ENCODE results near the gene TTBK1.

DNA sequence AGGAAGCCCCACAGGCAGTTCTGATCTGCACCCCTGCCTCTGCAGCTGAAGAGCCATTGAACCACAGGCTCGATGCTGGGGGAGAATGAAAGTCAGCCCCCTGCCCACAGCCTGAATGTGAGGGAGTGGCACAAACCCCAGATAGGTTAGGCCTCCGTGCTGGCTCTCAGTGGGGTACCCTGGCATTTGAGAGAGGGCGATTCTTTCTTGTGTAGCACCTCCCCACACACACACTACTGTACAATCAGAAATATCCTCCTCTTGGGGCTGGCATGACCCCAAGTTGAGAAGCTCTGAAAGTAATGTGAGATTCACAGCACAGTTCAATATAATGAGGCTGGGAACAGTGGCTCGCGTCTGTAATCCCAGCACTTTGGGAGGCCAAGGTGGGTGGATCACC is 17.9 kb downstream of the TTBK1 start:
- TF ChIP-seq, protein P1, sequence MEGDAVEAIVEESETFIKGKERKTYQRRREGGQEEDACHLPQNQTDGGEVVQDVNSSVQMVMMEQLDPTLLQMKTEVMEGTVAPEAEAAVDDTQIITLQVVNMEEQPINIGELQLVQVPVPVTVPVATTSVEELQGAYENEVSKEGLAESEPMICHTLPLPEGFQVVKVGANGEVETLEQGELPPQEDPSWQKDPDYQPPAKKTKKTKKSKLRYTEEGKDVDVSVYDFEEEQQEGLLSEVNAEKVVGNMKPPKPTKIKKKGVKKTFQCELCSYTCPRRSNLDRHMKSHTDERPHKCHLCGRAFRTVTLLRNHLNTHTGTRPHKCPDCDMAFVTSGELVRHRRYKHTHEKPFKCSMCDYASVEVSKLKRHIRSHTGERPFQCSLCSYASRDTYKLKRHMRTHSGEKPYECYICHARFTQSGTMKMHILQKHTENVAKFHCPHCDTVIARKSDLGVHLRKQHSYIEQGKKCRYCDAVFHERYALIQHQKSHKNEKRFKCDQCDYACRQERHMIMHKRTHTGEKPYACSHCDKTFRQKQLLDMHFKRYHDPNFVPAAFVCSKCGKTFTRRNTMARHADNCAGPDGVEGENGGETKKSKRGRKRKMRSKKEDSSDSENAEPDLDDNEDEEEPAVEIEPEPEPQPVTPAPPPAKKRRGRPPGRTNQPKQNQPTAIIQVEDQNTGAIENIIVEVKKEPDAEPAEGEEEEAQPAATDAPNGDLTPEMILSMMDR (conservative IDR thresholded peaks at IDR 0.05; ENCODE audit: low read depth, low read length), result no peak
- TF ChIP-seq EZH2 (IDR thresholded peaks at IDR 0.05; ENCODE audit: borderline replicate concordance, low read depth, low read length, poor library complexity, severe bottlenecking), result no peak

Measured in A673 (cell line).